ENCODE data around the gene HECW1.

DNA sequence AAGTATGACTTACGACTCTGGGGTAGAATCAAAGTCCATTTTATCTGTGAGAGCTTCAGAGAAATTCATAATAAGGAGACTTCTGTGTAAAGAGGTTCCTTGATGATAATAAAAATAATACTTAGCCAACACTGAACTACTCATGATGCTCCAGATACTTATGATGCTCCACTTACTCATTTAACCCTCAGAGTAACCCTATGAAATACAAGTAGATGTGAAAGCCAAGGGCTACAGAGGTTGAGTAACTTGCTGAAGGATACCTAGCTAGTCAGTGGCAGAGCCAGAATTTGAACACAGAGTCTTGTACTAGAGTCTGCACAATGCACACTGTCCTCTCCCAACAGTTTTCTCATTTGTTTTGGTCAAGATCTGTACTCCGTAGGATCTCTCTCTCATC lies 89.5 kb downstream of the HECW1 start:
- TF ChIP-seq ZNF248 (tag by site-specific recombination; IDR thresholded peaks at IDR 0.05) (no peak), GLI4 (tag by site-specific recombination; IDR thresholded peaks at IDR 0.05) (no peak), TCF7L2 (IDR thresholded peaks at IDR 0.05; ENCODE audit: borderline replicate concordance, low read depth, low read length) (no peak), ZNF558 (tag by site-specific recombination; IDR thresholded peaks at IDR 0.05) (no peak), ZNF121 (tag by site-specific recombination; IDR thresholded peaks at IDR 0.05) (no peak), ZNF76 (tag by site-specific recombination; IDR thresholded peaks at IDR 0.05; ENCODE audit: borderline replicate concordance, low read depth) (no peak), ZFP37 (tag by site-specific recombination; IDR thresholded peaks at IDR 0.05) (no peak)
- TF ChIP-seq, protein P1, sequence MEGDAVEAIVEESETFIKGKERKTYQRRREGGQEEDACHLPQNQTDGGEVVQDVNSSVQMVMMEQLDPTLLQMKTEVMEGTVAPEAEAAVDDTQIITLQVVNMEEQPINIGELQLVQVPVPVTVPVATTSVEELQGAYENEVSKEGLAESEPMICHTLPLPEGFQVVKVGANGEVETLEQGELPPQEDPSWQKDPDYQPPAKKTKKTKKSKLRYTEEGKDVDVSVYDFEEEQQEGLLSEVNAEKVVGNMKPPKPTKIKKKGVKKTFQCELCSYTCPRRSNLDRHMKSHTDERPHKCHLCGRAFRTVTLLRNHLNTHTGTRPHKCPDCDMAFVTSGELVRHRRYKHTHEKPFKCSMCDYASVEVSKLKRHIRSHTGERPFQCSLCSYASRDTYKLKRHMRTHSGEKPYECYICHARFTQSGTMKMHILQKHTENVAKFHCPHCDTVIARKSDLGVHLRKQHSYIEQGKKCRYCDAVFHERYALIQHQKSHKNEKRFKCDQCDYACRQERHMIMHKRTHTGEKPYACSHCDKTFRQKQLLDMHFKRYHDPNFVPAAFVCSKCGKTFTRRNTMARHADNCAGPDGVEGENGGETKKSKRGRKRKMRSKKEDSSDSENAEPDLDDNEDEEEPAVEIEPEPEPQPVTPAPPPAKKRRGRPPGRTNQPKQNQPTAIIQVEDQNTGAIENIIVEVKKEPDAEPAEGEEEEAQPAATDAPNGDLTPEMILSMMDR (tag by site-specific recombination; IDR thresholded peaks at IDR 0.05) = no peak
- TF ChIP-seq, protein P2, sequence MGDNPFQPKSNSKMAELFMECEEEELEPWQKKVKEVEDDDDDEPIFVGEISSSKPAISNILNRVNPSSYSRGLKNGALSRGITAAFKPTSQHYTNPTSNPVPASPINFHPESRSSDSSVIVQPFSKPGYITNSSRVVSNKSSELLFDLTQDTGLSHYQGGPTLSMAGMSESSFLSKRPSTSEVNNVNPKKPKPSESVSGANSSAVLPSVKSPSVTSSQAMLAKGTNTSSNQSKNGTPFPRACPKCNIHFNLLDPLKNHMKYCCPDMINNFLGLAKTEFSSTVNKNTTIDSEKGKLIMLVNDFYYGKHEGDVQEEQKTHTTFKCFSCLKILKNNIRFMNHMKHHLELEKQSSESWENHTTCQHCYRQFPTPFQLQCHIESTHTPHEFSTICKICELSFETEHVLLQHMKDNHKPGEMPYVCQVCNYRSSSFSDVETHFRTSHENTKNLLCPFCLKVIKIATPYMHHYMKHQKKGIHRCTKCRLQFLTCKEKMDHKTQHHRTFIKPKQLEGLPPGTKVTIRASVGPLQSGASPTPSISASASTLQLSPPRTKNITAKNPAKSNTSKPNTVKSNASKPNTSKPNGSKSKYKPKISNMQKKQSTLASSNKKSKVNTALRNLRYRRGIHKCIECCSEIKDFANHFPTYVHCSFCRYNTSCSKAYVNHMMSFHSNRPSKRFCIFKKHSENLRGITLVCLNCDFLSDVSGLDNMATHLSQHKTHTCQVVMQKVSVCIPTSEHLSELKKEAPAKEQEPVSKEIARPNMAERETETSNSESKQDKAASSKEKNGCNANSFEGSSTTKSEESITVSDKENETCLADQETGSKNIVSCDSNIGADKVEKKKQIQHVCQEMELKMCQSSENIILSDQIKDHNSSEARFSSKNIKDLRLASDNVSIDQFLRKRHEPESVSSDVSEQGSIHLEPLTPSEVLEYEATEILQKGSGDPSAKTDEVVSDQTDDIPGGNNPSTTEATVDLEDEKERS (tag by site-specific recombination; IDR thresholded peaks at IDR 0.05) = no peak
- TF ChIP-seq, protein P3, sequence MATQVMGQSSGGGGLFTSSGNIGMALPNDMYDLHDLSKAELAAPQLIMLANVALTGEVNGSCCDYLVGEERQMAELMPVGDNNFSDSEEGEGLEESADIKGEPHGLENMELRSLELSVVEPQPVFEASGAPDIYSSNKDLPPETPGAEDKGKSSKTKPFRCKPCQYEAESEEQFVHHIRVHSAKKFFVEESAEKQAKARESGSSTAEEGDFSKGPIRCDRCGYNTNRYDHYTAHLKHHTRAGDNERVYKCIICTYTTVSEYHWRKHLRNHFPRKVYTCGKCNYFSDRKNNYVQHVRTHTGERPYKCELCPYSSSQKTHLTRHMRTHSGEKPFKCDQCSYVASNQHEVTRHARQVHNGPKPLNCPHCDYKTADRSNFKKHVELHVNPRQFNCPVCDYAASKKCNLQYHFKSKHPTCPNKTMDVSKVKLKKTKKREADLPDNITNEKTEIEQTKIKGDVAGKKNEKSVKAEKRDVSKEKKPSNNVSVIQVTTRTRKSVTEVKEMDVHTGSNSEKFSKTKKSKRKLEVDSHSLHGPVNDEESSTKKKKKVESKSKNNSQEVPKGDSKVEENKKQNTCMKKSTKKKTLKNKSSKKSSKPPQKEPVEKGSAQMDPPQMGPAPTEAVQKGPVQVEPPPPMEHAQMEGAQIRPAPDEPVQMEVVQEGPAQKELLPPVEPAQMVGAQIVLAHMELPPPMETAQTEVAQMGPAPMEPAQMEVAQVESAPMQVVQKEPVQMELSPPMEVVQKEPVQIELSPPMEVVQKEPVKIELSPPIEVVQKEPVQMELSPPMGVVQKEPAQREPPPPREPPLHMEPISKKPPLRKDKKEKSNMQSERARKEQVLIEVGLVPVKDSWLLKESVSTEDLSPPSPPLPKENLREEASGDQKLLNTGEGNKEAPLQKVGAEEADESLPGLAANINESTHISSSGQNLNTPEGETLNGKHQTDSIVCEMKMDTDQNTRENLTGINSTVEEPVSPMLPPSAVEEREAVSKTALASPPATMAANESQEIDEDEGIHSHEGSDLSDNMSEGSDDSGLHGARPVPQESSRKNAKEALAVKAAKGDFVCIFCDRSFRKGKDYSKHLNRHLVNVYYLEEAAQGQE (tag by site-specific recombination; IDR thresholded peaks at IDR 0.05) = no peak
- TF ChIP-seq, protein P4, sequence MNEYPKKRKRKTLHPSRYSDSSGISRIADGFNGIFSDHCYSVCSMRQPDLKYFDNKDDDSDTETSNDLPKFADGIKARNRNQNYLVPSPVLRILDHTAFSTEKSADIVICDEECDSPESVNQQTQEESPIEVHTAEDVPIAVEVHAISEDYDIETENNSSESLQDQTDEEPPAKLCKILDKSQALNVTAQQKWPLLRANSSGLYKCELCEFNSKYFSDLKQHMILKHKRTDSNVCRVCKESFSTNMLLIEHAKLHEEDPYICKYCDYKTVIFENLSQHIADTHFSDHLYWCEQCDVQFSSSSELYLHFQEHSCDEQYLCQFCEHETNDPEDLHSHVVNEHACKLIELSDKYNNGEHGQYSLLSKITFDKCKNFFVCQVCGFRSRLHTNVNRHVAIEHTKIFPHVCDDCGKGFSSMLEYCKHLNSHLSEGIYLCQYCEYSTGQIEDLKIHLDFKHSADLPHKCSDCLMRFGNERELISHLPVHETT (tag by site-specific recombination; IDR thresholded peaks at IDR 0.05) = no peak
- TF ChIP-seq, protein P5, sequence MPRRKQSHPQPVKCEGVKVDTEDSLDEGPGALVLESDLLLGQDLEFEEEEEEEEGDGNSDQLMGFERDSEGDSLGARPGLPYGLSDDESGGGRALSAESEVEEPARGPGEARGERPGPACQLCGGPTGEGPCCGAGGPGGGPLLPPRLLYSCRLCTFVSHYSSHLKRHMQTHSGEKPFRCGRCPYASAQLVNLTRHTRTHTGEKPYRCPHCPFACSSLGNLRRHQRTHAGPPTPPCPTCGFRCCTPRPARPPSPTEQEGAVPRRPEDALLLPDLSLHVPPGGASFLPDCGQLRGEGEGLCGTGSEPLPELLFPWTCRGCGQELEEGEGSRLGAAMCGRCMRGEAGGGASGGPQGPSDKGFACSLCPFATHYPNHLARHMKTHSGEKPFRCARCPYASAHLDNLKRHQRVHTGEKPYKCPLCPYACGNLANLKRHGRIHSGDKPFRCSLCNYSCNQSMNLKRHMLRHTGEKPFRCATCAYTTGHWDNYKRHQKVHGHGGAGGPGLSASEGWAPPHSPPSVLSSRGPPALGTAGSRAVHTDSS (tag by site-specific recombination; IDR thresholded peaks at IDR 0.05) = no peak
- TF ChIP-seq, protein P6, sequence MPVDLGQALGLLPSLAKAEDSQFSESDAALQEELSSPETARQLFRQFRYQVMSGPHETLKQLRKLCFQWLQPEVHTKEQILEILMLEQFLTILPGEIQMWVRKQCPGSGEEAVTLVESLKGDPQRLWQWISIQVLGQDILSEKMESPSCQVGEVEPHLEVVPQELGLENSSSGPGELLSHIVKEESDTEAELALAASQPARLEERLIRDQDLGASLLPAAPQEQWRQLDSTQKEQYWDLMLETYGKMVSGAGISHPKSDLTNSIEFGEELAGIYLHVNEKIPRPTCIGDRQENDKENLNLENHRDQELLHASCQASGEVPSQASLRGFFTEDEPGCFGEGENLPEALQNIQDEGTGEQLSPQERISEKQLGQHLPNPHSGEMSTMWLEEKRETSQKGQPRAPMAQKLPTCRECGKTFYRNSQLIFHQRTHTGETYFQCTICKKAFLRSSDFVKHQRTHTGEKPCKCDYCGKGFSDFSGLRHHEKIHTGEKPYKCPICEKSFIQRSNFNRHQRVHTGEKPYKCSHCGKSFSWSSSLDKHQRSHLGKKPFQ (tag by site-specific recombination; IDR thresholded peaks at IDR 0.05) = no peak
